ENCODE results near the gene SRP54.
"Not testable (repeated sequence)": the region's sequence is repeated elsewhere in the genome, so short reads cannot be mapped to it uniquely, and the experiment has no call there.

SRP54 gene

GRCh38 chr14:34982421-34983147 is at the start of gene SRP54:
SRP54 (plus strand) TSS chr14:34982992; CDS start chr14:34996710, 13,718 bp downstream.
- DNase-seq (ENCODE audit: low read depth, low spot score) = peak; percentile 99

- DNase-seq (ENCODE audit: low read depth, low spot score) = no peak
Measured at GRCh38 chr14:34933301-34933700, 49.5 kb upstream of the SRP54 start.

DNA sequence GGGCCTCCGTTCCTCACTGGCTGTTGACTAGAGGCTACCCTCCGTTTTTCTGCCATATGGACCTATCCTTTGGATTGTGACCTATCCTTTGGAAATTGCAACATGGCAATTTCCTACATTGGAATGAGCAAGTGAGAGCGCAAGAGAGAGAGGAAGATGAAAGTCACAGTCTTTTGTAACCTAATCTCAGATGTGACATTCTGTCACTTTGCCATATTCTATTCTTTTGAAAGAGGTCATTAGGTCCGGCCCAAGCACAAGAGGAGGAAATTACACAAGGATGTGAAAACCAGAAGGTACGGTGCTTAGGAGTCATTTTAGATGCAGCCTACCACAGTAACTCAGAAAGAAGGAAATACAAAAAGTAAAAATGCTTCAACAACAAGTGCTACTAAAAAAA is 47.3 kb upstream of the SRP54 start:
- no peak for DNase-seq (ENCODE audit: low read depth, low spot score)

DNA sequence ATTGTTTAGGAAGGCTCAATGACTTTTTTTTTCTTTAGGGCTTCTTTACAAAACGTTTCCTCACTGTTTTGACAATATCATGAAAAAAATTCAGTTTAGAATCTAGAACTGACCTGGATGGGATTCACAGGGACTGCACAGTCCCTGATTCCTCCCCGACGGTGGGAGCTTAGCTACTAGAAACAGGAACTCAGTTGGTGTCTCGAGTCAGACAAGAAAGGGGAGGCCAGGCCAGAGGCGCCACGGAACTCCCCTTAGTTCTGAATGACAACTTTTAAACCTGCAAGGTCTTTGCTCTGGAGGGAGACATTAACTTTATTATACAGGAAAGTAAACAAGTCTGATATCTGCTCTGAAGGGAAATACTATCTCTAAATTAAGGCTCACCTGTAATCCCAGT is 45.4 kb upstream of the SRP54 start:
- no peak for DNase-seq (ENCODE audit: low read depth, low spot score)

- DNase-seq (ENCODE audit: low read depth, low spot score) = no peak
Measured at GRCh38 chr14:34937876-34938275, 44.9 kb upstream of the SRP54 start.

- no peak for DNase-seq (ENCODE audit: low read depth, low spot score)
Measured at GRCh38 chr14:34943506-34943905, 39.3 kb upstream of the SRP54 start.

DNA sequence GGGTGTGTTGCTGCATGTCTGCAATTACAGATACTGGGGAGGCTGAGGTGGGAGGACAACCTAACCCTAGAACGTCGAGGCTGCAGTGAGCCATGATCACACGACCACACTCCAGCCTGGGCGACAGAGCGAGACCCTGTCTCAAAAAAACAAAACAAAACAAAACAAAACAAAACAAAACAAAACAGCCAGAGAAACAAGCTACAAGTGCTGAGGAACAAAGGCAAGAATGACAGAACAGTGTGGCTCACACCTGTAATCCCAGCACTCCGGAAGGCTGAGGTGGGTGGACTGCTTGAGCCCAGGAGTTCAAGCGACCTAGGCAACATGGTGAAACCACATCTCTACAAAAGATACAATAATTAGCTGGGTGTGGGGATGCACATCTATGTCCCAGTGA is 38.0 kb upstream of the SRP54 start:
- no peak for DNase-seq (ENCODE audit: low read depth, low spot score)

GRCh38 chr14:34946699-34947098 is 36.1 kb upstream of the SRP54 start:
- DNase-seq (ENCODE audit: low read depth, low spot score) = no peak

DNA sequence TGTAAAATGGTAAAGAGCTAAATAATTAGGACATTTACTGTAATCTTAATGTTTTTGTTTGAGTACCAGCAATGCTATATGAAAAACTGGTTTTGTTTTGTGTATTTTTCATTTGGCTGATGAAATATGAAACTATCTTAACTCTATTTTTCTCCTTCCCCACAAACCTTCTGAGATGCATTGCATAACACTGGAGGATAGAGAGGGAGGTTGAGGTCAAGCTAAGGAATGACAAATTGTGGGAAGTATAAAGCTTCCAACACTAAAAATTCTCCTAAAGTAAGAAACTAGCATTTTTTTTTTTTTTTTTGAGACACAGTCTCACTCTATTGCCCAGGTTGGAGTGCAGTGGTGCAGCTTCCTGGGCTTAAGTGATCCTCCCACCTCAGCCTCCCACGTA is 31.5 kb upstream of the SRP54 start:
- no peak for DNase-seq (ENCODE audit: low read depth, low spot score)

DNA sequence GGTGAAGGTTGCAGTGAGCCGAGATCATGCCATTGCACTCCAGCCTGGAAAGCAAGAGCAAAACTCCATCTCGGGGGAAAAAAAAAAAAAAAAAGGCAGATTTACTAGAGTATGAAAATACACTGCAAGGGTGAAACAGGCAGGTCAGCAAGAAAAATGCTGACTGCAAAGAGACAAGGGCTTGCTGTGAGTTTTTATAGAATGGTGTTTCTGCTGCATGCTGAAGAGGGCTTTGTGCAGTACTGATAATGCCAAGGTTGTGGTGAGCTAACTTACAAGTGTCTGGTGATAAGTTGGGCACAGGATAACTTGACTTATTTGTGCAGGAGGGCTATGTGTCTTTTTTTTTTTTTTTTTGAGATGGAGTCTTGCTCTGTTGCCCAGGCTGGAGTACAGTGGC is 25.9 kb upstream of the SRP54 start:
- DNase-seq (ENCODE audit: low read depth, low spot score) = no peak

DNA sequence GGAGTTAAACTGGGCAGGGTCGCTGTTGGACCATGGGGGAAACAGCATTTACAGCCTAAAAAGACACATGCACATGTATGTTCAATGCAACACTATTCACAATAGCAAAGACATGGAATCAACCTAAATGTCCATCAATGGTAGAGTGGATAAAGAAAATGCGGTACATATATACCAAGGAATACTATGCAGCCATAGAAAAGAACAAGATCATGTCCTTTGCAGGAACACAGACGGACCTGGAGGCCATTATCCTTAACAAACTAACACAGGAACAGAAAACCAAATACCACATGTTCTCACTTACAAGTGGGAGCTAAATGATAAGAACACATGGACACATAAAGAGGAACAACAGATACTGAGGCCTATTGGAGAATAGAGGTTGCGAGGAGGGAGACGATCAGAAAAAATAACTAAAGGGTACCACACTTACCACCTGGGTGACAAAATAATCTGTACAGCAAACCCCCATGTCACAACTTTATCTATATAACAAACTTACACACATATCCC is 25.0 kb upstream of the SRP54 start:
- no peak for DNase-seq (ENCODE audit: low read depth, low spot score)

DNA sequence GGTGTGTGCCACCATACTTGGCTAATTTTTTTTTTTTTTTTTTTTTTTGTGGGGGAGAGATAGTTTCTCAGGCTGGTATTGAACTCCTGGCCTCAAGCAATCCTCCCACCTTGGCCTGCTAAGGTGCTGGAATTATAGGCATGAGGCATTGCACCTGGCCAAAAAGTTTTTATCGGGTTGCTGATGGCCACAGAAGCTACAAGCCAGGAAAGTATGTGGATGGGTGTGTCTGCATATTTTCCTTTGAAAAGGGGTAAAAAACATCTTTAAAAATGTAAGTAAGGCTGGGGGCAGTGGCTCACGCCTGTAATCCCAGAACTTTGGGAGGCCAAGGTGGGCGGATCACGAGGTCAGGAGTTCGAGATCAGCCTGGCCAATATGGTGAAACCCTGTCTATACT is 20.7 kb upstream of the SRP54 start:
- not testable (repeated sequence) for DNase-seq (ENCODE audit: low read depth, low spot score)

DNA sequence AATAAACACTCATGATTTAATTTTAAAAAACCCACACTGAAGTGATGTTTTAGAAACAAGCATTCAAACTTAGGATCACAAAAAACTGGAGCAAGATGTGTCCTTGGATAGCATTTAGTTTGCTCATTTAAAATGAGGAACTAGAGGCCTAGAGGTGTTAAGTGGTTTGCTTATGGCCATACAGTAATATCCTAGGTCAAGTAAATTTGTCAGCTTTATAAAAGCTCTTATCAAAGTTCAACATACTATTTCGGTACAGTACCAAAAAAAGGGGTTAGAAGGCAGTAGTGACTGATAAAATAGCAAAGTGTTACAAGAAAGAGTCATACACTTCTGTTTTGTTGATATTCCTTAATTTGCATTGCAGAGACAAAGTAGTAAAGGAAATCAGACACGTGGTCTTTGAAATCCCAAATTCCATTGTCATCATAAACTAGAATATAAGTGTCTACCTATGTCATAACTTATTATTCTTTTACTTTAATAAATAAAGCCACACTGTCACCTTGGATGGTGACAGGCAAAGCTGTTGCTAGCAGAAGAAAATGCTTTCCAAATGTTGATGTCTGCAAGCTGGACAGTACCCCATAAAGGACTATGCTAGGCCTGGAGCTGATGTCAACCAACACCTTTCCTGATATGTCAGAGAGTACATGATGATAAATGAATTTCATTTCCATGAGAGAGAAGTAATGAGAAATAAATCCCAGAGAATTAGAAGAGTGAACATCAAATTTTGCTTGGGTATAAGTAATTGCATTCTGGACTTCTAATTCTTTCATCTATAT is 17.6 kb upstream of the SRP54 start:
- DNase-seq (ENCODE audit: low read depth, low spot score) = no peak

DNA sequence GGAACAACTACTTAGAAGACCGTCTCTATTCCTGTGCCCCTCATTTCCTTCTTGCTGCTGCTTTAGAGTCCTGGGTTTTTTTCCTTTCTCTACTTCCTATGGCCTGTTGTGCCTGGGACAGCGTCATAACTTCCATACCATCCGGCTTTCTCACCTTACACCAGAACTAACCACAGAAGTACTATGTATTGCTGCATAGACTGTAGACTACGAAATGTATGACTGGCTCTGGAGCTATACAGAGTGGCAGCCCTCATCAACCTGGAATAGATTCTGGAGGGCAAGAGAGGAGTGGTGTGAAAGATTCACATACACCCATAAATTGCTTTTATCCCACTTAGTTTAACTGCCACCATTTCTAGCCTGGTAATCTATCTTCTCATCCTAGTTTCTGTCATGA is 16.9 kb upstream of the SRP54 start:
- DNase-seq (ENCODE audit: low read depth, low spot score) = no peak

GRCh38 chr14:34966413-34966812 is 16.4 kb upstream of the SRP54 start:
- DNase-seq (ENCODE audit: low read depth, low spot score) = no peak

DNA sequence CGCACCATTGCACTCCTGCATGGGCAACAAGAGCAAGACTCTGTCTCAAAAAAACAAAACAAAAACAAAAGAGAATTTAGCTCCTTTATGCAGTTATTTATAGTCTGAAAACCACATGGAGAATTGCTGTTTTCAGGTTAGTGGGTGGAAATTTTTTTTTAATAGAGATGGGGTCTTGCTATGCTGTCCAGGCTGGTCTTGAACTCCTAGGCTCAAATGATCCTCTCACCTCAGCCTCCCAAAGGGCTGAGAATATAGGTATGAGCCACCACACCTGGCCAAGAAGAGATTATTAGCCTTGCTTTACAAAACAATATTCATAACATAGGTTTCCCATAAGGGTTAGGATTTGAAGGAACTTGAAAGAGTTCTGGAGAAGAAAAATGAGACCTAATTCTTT is 12.1 kb upstream of the SRP54 start:
- no peak for DNase-seq (ENCODE audit: low read depth, low spot score)

DNA sequence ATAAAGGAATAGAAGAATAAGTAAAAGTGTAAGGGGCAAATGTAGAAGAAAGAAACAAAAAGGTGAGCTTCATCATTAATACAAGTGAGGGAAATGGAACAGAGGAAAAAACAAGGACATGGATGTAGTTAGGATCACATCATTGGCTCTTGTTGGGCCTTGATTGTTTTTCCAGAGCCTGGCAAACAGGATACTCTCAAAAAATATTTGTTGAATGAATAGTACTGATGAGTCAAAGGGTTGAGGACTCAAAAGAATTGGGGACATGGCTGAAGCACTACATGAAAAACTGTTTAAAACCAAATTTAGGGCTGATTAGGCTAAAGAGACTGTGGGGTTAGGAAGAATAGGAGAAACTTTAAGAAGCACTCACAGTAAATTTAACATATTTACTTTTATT is 11.4 kb upstream of the SRP54 start:
- no peak for DNase-seq (ENCODE audit: low read depth, low spot score)

- DNase-seq (ENCODE audit: low read depth, low spot score) = no peak
Measured at GRCh38 chr14:34971801-34972200, 11.0 kb upstream of the SRP54 start.

DNA sequence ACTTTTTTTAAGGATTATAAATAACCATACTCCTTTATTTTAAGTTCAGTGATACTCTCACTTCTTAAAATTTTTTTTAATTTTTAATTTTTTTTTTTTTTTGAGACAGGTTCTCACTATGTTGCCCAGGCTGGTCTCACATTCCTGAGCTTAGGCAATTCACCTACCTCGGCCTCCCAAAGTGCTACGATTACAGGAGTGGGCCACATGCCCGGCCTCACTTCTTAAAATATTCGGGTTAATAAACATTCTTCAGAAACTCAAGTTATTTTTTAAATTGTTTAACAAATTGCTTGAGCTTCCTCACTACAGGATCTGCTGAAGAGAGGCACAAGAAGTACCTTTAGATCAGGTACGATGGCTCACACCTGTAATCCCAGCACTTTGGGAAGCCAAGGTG is 4.3 kb upstream of the SRP54 start:
- no peak for DNase-seq (ENCODE audit: low read depth, low spot score)

DNA sequence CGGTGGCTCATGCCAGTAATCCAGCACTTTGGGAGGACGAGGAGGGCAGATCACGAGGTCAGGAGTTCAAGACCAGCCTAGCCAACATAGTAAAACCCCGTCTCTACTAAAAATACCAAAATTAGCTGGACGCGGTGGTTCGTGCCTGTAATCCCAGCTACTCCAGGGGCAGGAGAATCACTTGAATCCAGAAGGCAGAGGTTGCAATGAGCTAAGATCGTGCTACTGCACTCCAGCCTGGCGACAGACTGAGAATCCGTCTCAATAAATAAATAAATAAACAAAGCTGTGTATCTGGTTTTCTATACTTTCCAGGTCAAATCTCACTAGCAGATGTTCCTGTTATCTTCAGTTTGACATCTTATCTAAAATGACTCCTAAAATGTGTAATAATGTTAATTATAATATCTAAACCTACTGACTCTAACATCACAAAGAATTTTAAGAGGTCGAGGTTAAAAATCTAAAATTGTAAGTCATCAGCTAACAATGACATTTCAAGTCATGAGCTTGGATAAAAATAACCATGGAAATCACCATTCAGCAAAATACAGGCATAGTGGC is 2.4 kb upstream of the SRP54 start:
- no peak for DNase-seq (ENCODE audit: low read depth, low spot score)

- DNase-seq (ENCODE audit: low read depth, low spot score) = no peak
Measured at GRCh38 chr14:34981743-34982420, 910 bp upstream of the SRP54 start.

DNA sequence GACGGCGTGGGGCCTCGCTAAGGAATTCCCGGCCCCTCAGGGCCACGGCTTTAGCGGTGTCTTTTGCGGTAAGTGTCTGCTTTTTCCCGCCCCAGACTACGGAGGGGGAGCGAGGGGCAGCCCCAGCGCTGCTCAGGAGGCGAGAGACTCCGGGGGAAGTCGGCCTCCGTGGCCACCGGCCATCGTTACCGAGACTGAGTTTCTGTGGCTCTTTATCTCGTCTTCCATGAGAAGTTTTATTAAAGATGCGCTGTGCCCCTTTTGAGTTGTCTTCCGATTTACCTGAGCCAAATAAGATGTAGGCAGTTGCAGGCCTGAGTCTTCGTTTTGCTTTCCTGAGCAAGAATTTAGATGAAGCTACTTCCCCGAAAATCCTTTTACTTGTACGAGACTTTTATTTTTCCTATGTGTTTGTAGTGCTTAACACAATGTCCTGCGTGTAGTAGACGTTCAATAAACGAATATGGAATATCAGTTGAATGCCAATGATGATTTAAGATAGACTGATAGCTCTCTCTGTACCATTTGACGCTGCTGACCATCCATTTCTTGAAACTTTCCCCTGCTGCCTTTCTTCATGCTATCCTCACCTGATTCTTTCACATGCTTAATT is 462 bp downstream of the SRP54 start:
- DNase-seq (ENCODE audit: low read depth, low spot score) = no peak

All from ELF-1 (cell line).